Stimulated activated CD8-positive, alpha-beta memory T cell treated with anti-CD3 and anti-CD28 coated beads, Interleukin-4, amount 100 ng/mL, for 24 hours (primary cell): ENCODE data around the gene CTAG1B.
"Not testable (repeated sequence)": the region's sequence is repeated elsewhere in the genome, so short reads cannot be mapped to it uniquely, and the experiment has no call there.

Source experiments
- DNase-seq: peaks from one replicate; pipeline ENCODE4 v3.0.0-alpha.2; 2020; ENCODE audit warnings: low read depth

The CTAG1B gene

DNA sequence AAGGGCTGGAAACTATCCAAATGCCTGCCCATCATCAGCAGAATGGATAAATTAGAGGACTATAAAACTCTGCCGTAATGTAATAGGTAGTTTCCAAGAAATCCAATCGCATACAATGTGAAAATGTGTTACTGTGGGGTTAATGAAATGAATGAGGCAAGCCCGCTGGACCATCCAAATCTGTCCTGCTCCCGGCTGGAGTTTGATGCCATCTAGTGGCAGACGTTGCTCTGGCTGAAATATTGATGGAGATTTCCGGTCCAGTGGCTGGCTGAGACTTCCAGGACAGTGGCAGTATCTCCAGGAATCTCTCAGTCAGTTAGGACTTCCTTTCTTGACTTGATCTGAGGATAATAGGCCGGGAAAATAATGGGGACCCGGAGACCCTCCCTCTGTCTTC, 36.1 kb downstream of the CTAG1B start:
- DNase-seq: not testable (repeated sequence)

DNA sequence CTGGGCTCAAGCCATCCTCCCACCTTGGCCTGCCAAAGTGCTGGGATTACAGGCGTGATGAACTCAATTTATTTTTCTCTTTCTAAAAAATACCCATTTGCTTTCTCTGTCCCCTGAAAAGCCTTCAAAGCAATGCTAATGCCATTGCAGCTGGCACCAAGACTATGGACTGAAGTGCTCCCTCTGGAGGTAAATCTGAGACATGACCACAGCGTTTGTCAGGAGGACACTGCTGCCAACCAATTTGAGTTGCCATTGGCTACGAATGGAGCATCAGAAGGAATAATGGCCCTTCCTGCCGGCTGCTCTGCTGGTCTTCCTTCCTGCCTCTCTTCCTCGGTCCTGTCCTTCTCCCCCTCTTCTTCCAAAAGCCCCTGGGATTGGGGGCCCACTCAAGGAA, 44.0 kb downstream of the CTAG1B start:
- not testable (repeated sequence) for DNase-seq

DNA sequence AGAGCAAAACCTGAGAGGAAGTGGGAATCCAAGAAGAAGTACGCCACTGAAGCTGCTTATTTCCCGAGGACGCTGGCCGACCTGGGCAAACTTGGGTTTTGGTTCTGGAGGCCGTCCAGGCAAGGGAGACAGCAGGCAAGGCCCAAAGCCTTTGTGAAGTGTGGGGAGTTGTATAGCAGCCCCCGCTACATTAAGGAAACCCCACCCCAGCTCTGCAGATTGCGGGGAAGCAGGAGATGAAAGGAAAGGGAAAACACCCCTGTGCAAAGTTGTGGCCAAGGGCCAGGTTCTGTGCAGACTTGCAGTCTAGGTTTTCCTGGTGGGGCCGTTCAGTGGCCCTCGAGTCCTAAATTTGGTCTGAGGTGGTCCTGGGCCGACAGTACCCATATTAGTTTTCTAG, 46.0 kb downstream of the CTAG1B start:
- not testable (repeated sequence) for DNase-seq

DNA sequence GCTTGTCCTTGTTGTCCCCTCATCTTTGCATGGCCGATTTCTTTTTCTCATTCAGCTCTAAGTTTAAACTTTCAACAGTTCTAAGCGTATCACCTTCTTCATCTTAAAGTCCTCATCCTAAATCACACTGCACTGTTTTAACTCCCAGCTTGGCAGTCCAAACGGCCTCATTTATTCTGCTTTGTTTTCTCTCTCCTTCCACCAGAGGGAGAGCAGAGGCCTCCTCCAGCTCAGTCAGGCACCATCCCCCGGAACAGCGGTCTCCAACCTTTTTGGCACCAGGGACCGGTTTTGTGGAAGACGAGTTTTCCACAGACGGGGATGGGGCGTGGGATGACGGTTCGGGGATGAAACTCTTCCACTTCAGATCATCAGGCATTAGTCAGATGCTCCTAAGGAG, 48.7 kb downstream of the CTAG1B start:
- DNase-seq: not testable (repeated sequence)
